ENCODE measurements around the gene FBN2. TPM values are rescaled to one million over a fixed set of nuclear protein-coding genes. Genes with fewer than 3 reads are reported as not detected.

Gene FBN2
- total RNA-seq, 3 donors from 2014 or later (not counting 1 experiment from before 2014, with no cell fraction given) = 0.31 to 0.70 (median 0.58) TPM

DNA sequence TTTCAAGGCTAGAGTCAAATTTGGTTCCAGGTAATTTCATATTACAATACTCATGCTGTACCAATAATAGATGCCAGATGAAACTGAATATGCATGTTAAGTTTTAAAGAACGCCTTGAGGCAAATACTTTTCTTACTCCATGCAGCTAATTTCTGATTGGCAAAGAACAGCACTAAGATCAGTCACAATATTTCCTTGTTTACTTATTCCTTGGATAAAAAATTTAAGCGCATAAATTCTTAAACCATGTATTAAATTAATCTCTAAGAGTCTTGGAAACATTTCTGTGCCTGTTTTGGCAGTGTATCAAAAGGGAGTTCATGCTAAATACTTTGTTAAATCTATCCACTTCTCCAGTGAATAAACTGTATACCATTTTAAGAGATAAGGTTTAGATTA is 281.0 kb downstream of the FBN2 start:
- Mint-ChIP-seq H3K4me3 (no peak overlapping the region), H3K4me1 (no peaks in the 10 kb centered on the region), H3K27me3 (ENCODE audit: low read depth in 2 of 2) (no peaks in the 10 kb centered on the region), H3K36me3 (no peaks in the 10 kb centered on the region), H3K27ac (no peak overlapping the region), H3K9me3 (peaks cover 2 to 3% of the 10 kb centered on the region in 2 donors)
- Histone ChIP-seq H3K27me3 (ENCODE audit: control insufficient read depth, insufficient read depth, low read length) (no peaks in the 10 kb centered on the region), H3K27ac (ENCODE audit: low read length) (no peak overlapping the region), H3K9me3 (ENCODE audit: control insufficient read depth, insufficient read depth, low read length) (no peaks in the 10 kb centered on the region), H3K4me3 (ENCODE audit: low read length) (no peak overlapping the region), H3K4me1 (ENCODE audit: control insufficient read depth, insufficient read depth, low read length) (no peaks in the 10 kb centered on the region), H3K36me3 (ENCODE audit: control insufficient read depth, insufficient read depth, low read length) (no peaks in the 10 kb centered on the region)
- intact Hi-C loops (cut with micrococcal nuclease) = no loop called here
- DNase-seq (no peak), ATAC-seq (no peak)
- TF ChIP-seq, protein P1, sequence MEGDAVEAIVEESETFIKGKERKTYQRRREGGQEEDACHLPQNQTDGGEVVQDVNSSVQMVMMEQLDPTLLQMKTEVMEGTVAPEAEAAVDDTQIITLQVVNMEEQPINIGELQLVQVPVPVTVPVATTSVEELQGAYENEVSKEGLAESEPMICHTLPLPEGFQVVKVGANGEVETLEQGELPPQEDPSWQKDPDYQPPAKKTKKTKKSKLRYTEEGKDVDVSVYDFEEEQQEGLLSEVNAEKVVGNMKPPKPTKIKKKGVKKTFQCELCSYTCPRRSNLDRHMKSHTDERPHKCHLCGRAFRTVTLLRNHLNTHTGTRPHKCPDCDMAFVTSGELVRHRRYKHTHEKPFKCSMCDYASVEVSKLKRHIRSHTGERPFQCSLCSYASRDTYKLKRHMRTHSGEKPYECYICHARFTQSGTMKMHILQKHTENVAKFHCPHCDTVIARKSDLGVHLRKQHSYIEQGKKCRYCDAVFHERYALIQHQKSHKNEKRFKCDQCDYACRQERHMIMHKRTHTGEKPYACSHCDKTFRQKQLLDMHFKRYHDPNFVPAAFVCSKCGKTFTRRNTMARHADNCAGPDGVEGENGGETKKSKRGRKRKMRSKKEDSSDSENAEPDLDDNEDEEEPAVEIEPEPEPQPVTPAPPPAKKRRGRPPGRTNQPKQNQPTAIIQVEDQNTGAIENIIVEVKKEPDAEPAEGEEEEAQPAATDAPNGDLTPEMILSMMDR (IDR thresholded peaks at IDR 0.05) = no peak
- 100% methylated on average over 1 of the region's 2 CpGs for WGBS (ENCODE audit: insufficient coverage)

DNA sequence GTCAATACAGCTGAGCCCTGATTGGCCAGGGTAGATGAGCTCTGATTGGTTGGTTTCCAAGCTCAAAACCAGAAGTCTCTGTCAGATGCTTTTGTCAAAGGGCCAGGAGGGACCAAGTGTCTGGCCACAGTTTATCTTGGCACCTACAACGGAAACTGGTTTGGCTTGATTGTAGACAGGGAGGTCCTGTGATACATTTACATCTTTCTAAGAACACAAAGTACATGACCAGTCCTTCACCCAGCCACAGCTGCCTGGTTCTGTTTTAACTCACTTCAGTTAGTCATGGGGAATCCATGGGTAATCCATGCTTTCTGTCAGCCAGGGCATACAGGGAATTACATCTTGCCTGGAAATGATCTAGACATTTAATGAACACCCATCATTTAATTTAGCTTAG is 283.3 kb downstream of the FBN2 start:
- H3K9me3 Mint-ChIP-seq = peaks cover 3 to 4% of the 10 kb centered on the region in 2 donors
- H3K27me3 ChIP-seq (ENCODE audit: control insufficient read depth, insufficient read depth, low read length) = no peaks in the 10 kb centered on the region
- intact Hi-C loops (cut with micrococcal nuclease) = no loop called here
- no peak overlapping the region for H3K27ac Mint-ChIP-seq
- no peak overlapping the region for H3K4me3 ChIP-seq (ENCODE audit: low read length)
- TF ChIP-seq, protein P1 (IDR thresholded peaks at IDR 0.05) = no peak
- WGBS (ENCODE audit: insufficient coverage) = 90% methylated on average over 1 of the region's 1 CpG
- H3K9me3 ChIP-seq (ENCODE audit: control insufficient read depth, insufficient read depth, low read length) = no peaks in the 10 kb centered on the region
- DNase-seq = no peak
- no peaks in the 10 kb centered on the region for H3K27me3 Mint-ChIP-seq (ENCODE audit: low read depth in 2 of 2)
- no peaks in the 10 kb centered on the region for H3K4me1 ChIP-seq (ENCODE audit: control insufficient read depth, insufficient read depth, low read length)
- H3K4me3 Mint-ChIP-seq = no peak overlapping the region
- no peaks in the 10 kb centered on the region for H3K4me1 Mint-ChIP-seq
- no peaks in the 10 kb centered on the region for H3K36me3 Mint-ChIP-seq
- H3K27ac ChIP-seq (ENCODE audit: low read length) = no peak overlapping the region
- ATAC-seq = no peak
- H3K36me3 ChIP-seq (ENCODE audit: control insufficient read depth, insufficient read depth, low read length) = no peaks in the 10 kb centered on the region

DNA sequence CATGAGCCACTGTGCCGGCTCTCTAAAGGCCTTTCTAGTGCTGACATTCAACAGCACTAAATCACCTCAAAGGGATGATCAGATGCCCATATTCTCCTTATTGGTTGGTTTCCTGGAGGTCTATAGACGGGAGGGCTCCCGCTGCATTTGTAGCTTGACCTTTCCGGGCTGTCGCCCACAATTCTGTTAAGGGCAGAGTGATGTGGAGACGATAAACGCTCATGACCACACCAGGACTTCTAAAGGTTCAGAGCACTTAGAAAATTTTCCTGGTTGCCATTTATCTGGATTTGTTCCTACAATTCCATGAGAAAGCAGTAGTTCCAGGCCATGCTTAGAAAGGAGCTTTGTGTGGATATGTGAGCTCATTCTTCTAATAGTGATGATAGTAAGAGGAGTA is 284.2 kb downstream of the FBN2 start:
- DNase-seq = no peak
- H3K9me3 ChIP-seq (ENCODE audit: control insufficient read depth, insufficient read depth, low read length) = no peaks in the 10 kb centered on the region
- no peaks in the 10 kb centered on the region for H3K4me1 Mint-ChIP-seq
- no peaks in the 10 kb centered on the region for H3K36me3 ChIP-seq (ENCODE audit: control insufficient read depth, insufficient read depth, low read length)
- H3K36me3 Mint-ChIP-seq = no peaks in the 10 kb centered on the region
- whole genome bisulfite sequencing (ENCODE audit: insufficient coverage) = 88% methylated on average over 7 of the region's 7 CpGs
- TF ChIP-seq, protein P1 (IDR thresholded peaks at IDR 0.05) = no peak
- H3K9me3 Mint-ChIP-seq = peaks cover 3 to 4% of the 10 kb centered on the region in 2 donors
- H3K27ac ChIP-seq (ENCODE audit: low read length) = no peak overlapping the region
- no peak overlapping the region for H3K4me3 ChIP-seq (ENCODE audit: low read length)
- intact Hi-C loops (cut with micrococcal nuclease) = no loop called here
- H3K4me3 Mint-ChIP-seq = no peak overlapping the region
- H3K27me3 Mint-ChIP-seq (ENCODE audit: low read depth in 2 of 2) = no peaks in the 10 kb centered on the region
- H3K4me1 ChIP-seq (ENCODE audit: control insufficient read depth, insufficient read depth, low read length) = no peaks in the 10 kb centered on the region
- H3K27me3 ChIP-seq (ENCODE audit: control insufficient read depth, insufficient read depth, low read length) = no peaks in the 10 kb centered on the region
- H3K27ac Mint-ChIP-seq = no peak overlapping the region
- ATAC-seq = no peak

DNA sequence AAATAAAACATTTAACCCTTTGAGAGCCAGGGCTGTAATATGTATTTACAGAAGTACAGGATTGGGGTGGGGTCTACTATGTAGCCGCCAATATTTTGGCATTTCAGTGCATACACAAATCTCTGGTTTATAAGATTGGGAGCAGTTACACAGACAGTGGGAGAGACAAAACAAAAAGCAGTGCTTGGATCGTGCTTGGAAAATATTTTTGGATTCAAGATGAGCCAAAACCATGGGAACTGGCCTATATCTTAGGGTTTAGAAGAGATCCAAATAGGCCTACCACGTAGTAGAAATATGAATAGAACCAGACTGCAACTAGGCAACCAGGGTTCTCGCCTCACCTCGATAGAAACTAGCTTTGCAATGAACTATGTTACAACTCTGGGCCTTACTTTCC is 284.9 kb downstream of the FBN2 start:
- Mint-ChIP-seq H3K36me3 (no peaks in the 10 kb centered on the region), H3K27me3 (ENCODE audit: low read depth in 2 of 2) (no peaks in the 10 kb centered on the region), H3K9me3 (peaks cover 3 to 4% of the 10 kb centered on the region in 2 donors), H3K4me3 (no peak overlapping the region), H3K27ac (no peak overlapping the region), H3K4me1 (no peaks in the 10 kb centered on the region)
- no peak overlapping the region for H3K27ac ChIP-seq (ENCODE audit: low read length)
- WGBS (ENCODE audit: insufficient coverage) = 92% methylated on average over 5 of the region's 5 CpGs
- DNase-seq (no peak), ATAC-seq (no peak)
- H3K27me3 ChIP-seq (ENCODE audit: control insufficient read depth, insufficient read depth, low read length) = no peaks in the 10 kb centered on the region
- TF ChIP-seq, protein P1 (IDR thresholded peaks at IDR 0.05) = no peak
- no peaks in the 10 kb centered on the region for H3K9me3 ChIP-seq (ENCODE audit: control insufficient read depth, insufficient read depth, low read length)
- H3K4me1 ChIP-seq (ENCODE audit: control insufficient read depth, insufficient read depth, low read length) = no peaks in the 10 kb centered on the region
- no peak overlapping the region for H3K4me3 ChIP-seq (ENCODE audit: low read length)
- no peaks in the 10 kb centered on the region for H3K36me3 ChIP-seq (ENCODE audit: control insufficient read depth, insufficient read depth, low read length)
- intact Hi-C loops (cut with micrococcal nuclease) = no loop called here
